ENCODE results near the gene PKD1. TPM values are rescaled to one million over a fixed set of nuclear protein-coding genes. Genes with fewer than 3 reads are reported as not detected.

The PKD1 gene
- total and polyA plus RNA-seq, 8 donors: 29.8 to 127 (median 44.2) TPM

- H3K27ac ChIP-seq: no peak overlapping the region
- H3K4me1 ChIP-seq: no peaks in the 10 kb centered on the region
- H3K36me3 ChIP-seq: peaks cover 0 to 3% (median under 1%) of the 10 kb centered on the region in 3 donors
- ATAC-seq (no peak), FAIRE-seq (no peak), DNase-seq (no peak)
- no peak overlapping the region for H3K4me3 ChIP-seq
- no peak for TF ChIP-seq CTCF (IDR thresholded peaks at IDR 0.05)
- H3K9me3 ChIP-seq: no peaks in the 10 kb centered on the region
- no peaks in the 10 kb centered on the region for H3K27me3 ChIP-seq
- intact Hi-C loops (cut with DNase I): no loop called here
- 92% methylated on average over 41 to 46 of the region's 46 CpGs for WGBS, 2 donors
Observed at GRCh38 chr16:2180962-2181923, 45.5 kb upstream of the PKD1 start.

GRCh38 chr16:2180461-2180860 lies 44.8 kb upstream of the PKD1 start:
- Histone ChIP-seq H3K27me3 (no peaks in the 10 kb centered on the region), H3K4me1 (no peaks in the 10 kb centered on the region), H3K36me3 (peaks cover 0 to 7% (median 4%) of the 10 kb centered on the region in 3 donors), H3K27ac (no peak overlapping the region), H3K9me3 (no peaks in the 10 kb centered on the region), H3K4me3 (no peak overlapping the region)
- FAIRE-seq: no peak
- no peak for TF ChIP-seq CTCF (IDR thresholded peaks at IDR 0.05)
- DNase-seq: no peak
- no peak for ATAC-seq
- intact Hi-C loops (cut with DNase I): no loop called here
- WGBS, 2 donors: 96 to 97% methylated on average over 43 of the region's 43 CpGs

GRCh38 chr16:2179576-2179975 lies 43.9 kb upstream of the PKD1 start:
- ATAC-seq (no peak), DNase-seq (no peak), FAIRE-seq (no peak)
- 95 to 96% methylated on average over 15 to 31 of the region's 31 CpGs for WGBS, 2 donors
- Histone ChIP-seq H3K9me3 (no peaks in the 10 kb centered on the region), H3K27ac (no peak overlapping the region), H3K4me1 (no peaks in the 10 kb centered on the region), H3K4me3 (no peak overlapping the region), H3K36me3 (peaks cover 0 to 16% (median 11%) of the 10 kb centered on the region in 3 donors), H3K27me3 (no peaks in the 10 kb centered on the region)
- intact Hi-C loops (cut with DNase I): no loop called here
- no peak for TF ChIP-seq CTCF (IDR thresholded peaks at IDR 0.05)

- Histone ChIP-seq H3K27ac (no peak overlapping the region), H3K4me3 (no peak overlapping the region), H3K4me1 (no peaks in the 10 kb centered on the region), H3K36me3 (peaks cover 0 to 20% (median 16%) of the 10 kb centered on the region in 3 donors), H3K9me3 (no peaks in the 10 kb centered on the region), H3K27me3 (no peaks in the 10 kb centered on the region)
- DNase-seq (no peak), ATAC-seq (no peak), FAIRE-seq (no peak)
- TF ChIP-seq CTCF (IDR thresholded peaks at IDR 0.05): no peak
- WGBS, 2 donors: 49 to 62% methylated on average over 20 to 50 of the region's 50 CpGs
- intact Hi-C loops (cut with DNase I): no loop called here
Observed at GRCh38 chr16:2179107-2179501, 43.4 kb upstream of the PKD1 start.
